Activated CD4-positive, alpha-beta T cell treated with anti-CD3 and anti-CD28 coated beads for 36 hours (primary cell): Measurements from ENCODE around the gene PC. TPM values are rescaled to one million over a fixed set of nuclear protein-coding genes. Genes with fewer than 3 reads are reported as not detected.
"Not testable (repeated sequence)": the region's sequence is repeated elsewhere in the genome, so short reads cannot be mapped to it uniquely, and the experiment has no call there.

Source experiments
- ATAC-seq: fragments of 200-7000 bp; cut with Tn5 transposase; one replicate; pipeline ENCODE4 v1.10.0; 2021; ENCODE audit warnings: mild to moderate bottlenecking, moderate library complexity
- CTCF ChIA-PET: fragments of 350-600 bp; sonication (Branson Sonifier 250); formaldehyde crosslinking; loops from one replicate; lab custom pipeline; 2021; ENCODE audit warnings: antibody characterized with exemption; lab: Charles Lee
- POLR2A ChIA-PET: fragments of 350-600 bp; sonication (Branson Sonifier 250); formaldehyde crosslinking; loops from one replicate; lab custom pipeline; 2021; ENCODE audit warnings: antibody characterized with exemption, inconsistent platforms; lab: Charles Lee
- DNase-seq: peaks from one replicate; pipeline ENCODE4 v3.0.0-alpha.2; 2020
- H3K27ac Mint-ChIP-seq: one replicate; pipeline ENCODE4 v1.8.0; 2021; ENCODE audit warnings: mixed read lengths
- H3K27me3 Mint-ChIP-seq: one replicate; pipeline ENCODE4 v1.8.0; 2021; ENCODE audit warnings: mixed read lengths
- H3K36me3 Mint-ChIP-seq: one replicate; pipeline ENCODE4 v1.8.0; 2021; ENCODE audit warnings: low read depth, mixed read lengths
- H3K4me1 Mint-ChIP-seq: one replicate; pipeline ENCODE4 v1.8.0; 2021; ENCODE audit warnings: mixed read lengths
- H3K4me3 Mint-ChIP-seq: one replicate; pipeline ENCODE4 v1.8.0; 2021; ENCODE audit warnings: mild to moderate bottlenecking, moderate library complexity, mixed read lengths
- H3K9me3 Mint-ChIP-seq: one replicate; pipeline ENCODE4 v1.8.0; 2021; ENCODE audit warnings: low read depth, mixed read lengths
- intact Hi-C, 2 experiments: fragments of 100-400 bp; cut with DNase I in 1 of 2; cut with micrococcal nuclease in 1 of 2; formaldehyde crosslinking; loops; one replicate each; pipeline versions ENCODE4 v1.14.2 to v1.15.1; 2022 to 2024; cut with DNase I, micrococcal nuclease
- microRNA-seq: library from miRNA; unstranded; fragments of <30 nt; microRNA quantifications from one replicate; pipeline ENCODE4 v1.2.0, GENCODE V29; 2021; ENCODE audit warnings: borderline replicate concordance
- total RNA-seq, 2 experiments: library from RNA; stranded (reverse); gene quantifications; one replicate each; pipeline ENCODE4 v1.2.3, GENCODE V29; 2021

Gene PC
- total RNA-seq, 2 experiments from 2014 or later: 9.2 to 9.3 TPM

DNA sequence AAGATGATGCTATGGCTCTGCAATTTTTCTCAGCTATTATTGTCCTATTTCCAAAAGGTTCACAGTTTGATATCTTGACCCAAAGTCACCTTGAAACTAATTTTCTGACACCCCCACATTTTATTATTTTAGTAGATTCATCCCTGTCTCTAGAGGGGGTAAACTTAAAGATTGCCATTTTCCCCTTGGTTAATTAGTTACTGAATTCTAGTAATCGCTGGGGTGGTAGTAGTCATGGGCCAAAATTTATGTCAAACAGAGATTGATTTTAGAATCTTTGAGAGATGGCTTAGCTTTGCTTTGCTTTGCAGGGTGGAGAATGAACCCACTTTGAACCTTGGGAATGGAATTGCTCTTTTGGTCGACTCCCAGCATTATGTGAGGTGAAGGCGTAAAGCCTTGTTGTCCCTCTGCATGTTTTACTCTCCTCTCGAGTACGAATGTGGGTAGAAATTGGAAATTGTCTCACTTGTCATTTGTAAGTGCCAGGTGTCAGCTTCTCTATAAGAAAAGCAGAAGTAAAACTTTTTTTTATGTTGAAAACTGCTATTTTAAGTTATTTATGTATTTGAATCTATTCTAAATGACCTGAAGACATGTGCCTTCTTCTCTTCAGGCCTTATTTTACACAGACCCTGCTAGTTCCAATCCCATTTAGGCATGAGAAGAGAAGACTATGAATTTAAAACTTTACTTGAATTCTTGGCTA lies 157.3 kb downstream of the PC start:
- DNase-seq (no peak), ATAC-seq (no peak)
- H3K4me3 Mint-ChIP-seq: no peak overlapping the region
- intact Hi-C loops: no loop called here
- CTCF ChIA-PET: interaction anchor here (0.8 kb wide), 1 partner anchor 51 kb away, joined by 3 read pairs; no protein-coding TSS in a partner anchor
- POLR2A ChIA-PET: no interaction called here
- H3K36me3 Mint-ChIP-seq: peaks cover under 1% of the 10 kb centered on the region
- no peaks in the 10 kb centered on the region for H3K4me1 Mint-ChIP-seq
- no peaks in the 10 kb centered on the region for H3K9me3 Mint-ChIP-seq
- no peaks in the 10 kb centered on the region for H3K27me3 Mint-ChIP-seq
- no peak overlapping the region for H3K27ac Mint-ChIP-seq

DNA sequence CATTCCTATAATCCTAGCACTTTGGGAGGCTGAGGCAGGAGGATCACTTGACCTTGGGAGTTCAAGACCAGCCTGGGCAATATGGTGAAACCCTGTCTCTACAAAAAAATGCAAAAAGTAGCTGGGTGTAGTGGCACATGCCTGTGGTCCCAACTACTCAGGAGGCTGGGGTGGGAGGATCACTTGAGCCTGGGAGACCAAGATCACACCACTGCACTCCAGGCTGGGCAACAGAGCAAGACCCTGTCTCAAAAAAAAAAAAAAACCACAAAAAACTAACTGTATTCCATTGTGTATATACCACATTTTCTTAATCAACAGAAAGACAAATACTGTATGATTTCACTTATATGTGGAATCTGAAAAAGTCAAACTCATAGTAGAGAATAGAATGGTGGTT lies 158.4 kb downstream of the PC start:
- POLR2A ChIA-PET, H3K36me3 Mint-ChIP-seq, H3K27me3 Mint-ChIP-seq, H3K4me1 Mint-ChIP-seq, H3K9me3 Mint-ChIP-seq, H3K4me3 Mint-ChIP-seq, intact Hi-C loops, ATAC-seq, DNase-seq, H3K27ac Mint-ChIP-seq: not testable (repeated sequence)
- CTCF ChIA-PET: interaction anchor here (0.8 kb wide), 1 partner anchor 52 kb away, joined by 3 read pairs; no protein-coding TSS in a partner anchor

Small RNA genes within 50 kb of the gene (microRNA-seq; reads per million reads assigned to microRNA genes)
- not detected for gene MIR3163

Other genes with a start within 250 kb of the PC start
- gene SPTBN2, start 229.2 kb downstream of the PC start, total RNA-seq: 1 to 10 TPM; 1.3 to 1.6 TPM
- 10 to 100 TPM; 24.9 to 25.6 TPM for gene RCE1, start 114.9 kb downstream of the PC start, total RNA-seq
- gene LRFN4, start 101.3 kb downstream of the PC start, total RNA-seq: 10 to 100 TPM; 19.2 to 22.7 TPM
- gene C11orf86, start 16.9 kb upstream of the PC start, total RNA-seq: not detected
- under 1 TPM in 1 of 2 experiments, not detected in 1; 0.11 TPM for gene SYT12, start 64.8 kb upstream of the PC start, total RNA-seq
- under 1 TPM; 0.47 to 0.78 TPM for gene RHOD, start 98.5 kb upstream of the PC start, total RNA-seq
- 10 to 100 TPM; 74.8 to 89.7 TPM for gene KDM2A, start 160.9 kb upstream of the PC start, total RNA-seq